Suppressor macrophage treated with lipopolysaccharide for 1 hour (primary cell): Measurements from ENCODE around the gene STRA8.
A peak's percentile ranks its signal among the peaks of the same experiment; 100 is the strongest.
"Not testable (repeated sequence)": the region's sequence is repeated elsewhere in the genome, so short reads cannot be mapped to it uniquely, and the experiment has no call there.

Experiments used
- DNase-seq, 3 donors: peaks; one replicate each; pipeline ENCODE4 v3.0.0-alpha.2; 2020 to 2022

The STRA8 gene

DNA sequence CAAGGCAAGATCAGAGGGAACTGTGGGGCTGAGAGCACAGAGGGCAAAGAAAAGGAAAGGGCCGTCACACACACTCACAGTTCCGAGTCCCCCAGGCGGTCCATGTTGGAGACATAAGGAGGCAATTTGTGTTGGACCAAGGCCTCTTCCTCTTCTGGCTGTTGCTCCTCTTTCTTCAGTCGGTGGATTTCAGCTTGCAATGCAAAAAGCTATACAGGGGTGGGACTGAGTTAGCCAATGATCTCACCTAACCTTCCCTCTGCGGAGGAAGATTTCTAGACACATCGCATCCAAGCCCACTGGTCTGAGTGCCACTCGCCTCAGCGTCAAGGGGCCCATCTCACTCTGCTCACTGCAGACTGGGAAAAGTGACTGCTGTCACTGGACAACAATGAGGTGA is 27.8 kb upstream of the STRA8 start:
- DNase-seq: no peak

- DNase-seq: peak; percentile 36 to 57 (median 49)
These were observed 26.7 kb upstream of the STRA8 start for GRCh38 chr7:135206941-135207391.

GRCh38 chr7:135207406-135208101 is 26.1 kb upstream of the STRA8 start:
- DNase-seq: no peak

DNA sequence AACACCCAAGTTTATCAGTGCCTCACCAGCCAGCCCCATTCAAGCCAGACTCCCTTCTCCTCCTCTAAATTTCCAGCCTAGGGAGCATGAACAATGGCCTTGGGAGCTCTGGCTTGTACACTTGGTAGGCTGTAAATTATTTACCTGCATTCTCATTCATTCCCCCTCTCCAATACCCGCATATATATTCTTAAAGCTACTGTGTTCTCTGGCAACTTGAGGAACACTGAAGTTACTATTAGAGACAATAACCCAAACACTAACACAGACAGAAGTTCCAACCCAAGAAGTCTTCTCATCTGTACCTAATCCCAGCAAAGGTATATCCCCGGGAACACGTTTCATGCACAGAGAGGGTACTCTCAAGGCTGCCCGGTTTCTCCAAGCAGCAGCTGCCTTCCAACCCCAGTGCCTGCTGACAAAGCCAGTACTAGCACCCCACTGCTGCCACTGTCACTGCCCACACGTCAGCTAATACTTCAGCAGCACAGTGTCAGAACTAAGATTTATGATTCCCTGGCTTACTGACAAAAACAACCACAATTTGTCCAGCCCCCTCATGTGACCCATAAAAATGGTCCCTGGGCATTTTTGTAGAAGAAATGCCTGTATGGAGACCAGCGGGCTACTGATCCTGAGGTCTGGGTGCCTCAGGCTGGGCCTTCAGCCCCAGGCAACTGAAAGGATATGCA is 25.4 kb upstream of the STRA8 start:
- DNase-seq: peak; percentile 44 to 46 (median 44)

DNA sequence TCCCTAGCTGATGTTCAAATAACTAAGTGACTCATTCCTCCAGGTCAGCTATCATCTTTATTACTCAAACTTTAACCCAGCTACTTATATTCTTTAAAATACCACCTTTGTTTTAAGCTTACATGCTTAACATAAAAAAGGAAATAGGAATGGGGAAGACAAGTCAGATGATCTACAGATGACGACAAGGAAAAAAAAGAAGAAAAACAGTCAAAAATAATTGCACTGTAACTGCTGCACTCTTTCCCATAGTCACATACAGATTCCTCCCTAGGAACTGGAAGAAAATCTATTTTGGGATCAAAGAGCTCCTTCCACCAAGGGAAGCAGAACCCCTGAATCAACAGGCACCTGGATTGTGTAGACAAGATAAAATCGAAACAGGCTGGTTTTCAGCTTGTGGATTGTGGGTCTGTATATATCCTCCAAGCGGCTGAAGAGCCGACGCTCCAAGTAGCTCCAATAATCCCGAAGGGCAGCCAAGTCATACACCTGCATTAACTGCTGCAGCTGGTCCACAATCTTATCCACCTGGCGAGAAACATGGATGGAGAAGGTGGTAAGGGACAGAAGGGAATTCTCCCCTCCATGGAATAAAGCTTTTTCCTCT is 24.3 kb upstream of the STRA8 start:
- DNase-seq: peak; percentile 32 to 62 (median 54)

DNA sequence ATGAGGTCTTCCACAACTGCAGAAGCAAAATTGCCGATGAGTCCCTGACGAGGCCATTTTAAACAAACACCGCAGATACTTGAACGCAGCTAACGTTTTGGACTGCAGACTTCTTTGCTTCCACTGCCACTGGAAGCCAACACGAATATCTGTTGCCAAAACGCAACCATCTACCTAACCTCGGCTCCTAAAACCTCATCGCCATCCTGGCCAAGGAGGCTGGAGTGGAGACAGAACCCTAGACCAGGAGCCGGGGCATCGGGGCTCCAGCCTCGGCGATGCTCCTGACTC is 22.8 kb upstream of the STRA8 start:
- peak in 2 of 3 donors; percentile 23 to 42 for DNase-seq

DNA sequence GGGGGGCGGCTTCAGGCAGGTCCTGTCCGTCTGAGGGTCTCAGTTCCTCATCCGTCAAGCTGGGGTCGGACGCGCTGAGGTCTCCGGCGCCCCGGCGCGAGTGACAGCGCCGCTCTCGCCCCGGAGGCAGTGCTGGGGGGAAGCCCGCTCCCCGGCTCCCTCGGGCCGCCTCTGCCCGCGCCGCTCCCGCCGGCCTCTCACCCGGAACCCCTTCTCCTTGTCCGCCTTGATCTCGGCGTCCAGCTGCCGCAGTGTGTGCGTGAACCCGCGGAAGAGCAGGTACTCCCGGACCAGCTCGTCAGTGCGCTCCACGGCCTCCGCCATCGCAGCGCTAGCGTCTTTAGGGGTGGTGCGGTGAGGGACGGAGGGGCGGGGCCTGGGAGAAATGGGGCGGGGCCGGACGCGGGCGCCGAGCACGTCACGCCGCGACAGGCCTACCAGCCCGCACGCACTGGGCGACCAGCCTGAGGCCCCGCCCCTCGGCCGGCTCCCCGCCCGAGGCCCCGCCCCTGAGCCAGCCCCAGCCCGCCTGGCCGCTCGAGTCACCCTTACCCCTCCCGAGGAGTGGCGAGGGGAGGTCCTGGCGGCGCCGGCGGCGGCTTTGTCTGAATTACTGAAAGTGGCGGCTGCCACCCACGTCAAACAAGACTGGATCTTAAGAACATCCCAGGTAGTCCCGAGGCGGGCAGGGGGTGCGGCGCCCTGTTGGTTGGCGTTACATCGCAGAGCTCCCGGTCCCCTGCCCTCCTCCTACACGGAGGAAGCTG is 22.3 kb upstream of the STRA8 start, which contains the start of gene WDR91:
Gene WDR91, minus strand, starts transcription at position 348 of the 767 bp plus-strand sequence. Its CDS starts 24 bp downstream, at position 324.
- peak; percentile 93 to 99 (median 97) for DNase-seq

DNA sequence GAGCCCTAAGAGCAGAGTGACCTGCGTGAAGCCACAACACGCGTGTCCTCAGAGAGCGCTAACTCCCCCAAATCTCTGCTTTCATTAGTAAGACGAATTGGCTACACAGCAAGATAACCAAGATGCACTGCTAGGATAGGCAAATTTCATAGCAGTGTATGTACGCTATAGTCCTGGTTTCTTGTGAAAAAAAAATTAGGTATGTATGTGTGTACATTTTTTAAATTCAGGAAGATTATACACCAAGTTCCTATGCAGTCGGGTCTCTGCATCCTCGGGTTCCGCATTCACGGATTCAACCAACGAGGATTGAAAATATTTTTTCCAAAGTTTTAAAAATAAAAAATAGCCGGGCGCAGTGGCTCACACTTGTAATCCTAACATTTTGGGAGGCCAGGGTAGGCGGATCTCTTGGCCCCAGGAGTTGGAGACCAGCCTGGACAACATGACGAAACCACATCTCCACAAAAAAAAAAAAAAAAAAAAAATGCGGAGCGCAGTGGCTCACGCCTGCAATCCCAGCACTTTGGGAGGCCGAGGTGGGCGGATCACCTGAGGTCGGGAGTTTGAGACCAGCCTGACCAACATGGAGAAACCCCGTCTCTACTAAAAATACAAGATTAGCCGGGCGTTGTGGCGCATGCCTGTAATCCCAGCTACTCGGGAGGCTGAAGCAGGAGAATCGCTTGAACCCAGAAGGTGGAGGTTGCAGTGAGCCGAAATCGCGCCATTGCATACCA is 21.5 kb upstream of the STRA8 start:
- not testable (repeated sequence) for DNase-seq

DNA sequence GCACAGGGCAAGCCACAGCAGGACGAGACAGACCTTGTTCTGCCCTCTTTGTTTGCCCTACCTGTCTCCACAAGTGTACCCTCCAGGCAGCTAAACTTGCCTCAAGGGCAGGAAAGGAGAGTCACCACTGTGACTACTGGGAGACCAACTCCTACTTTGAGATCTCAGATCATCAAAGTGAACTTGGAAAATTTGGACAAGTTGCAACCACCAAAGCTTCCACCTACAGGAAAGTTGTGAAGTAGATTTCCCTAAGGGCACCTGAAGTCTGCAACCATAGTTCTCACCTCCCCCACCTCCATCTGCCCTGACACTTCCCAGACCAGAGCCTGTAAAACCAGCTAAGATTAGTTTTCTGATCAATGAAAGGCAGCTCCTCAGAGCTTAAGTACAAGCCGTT is 19.8 kb upstream of the STRA8 start:
- DNase-seq: no peak

DNA sequence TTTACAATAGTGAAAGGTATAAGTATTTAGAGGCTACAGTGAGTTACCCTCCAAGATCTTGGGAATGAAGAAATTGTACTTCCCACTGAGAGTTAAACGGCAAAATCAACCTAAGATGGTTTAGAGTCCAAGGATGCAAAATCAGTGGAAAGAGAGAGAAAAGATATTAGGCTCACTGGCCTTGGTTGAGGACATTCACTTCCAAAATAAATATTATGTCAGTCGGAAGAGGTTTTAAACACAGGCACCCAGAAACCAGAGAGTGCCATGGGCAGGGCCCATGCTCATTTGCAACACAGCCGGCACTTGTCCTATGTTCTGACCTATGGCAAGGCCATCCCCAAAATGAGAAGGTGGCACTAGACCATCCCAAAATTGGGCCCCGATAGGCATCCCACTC is 18.5 kb upstream of the STRA8 start:
- no peak for DNase-seq

GRCh38 chr7:135215698-135216097 is 17.9 kb upstream of the STRA8 start:
- DNase-seq: peak in 1 of 3 donors; percentile 24

GRCh38 chr7:135217645-135218509 is 15.8 kb upstream of the STRA8 start:
- no peak for DNase-seq

- peak in 1 of 3 donors; percentile 25 for DNase-seq
These were observed 9.6 kb upstream of the STRA8 start for GRCh38 chr7:135224027-135224426.

- DNase-seq: no peak
These were observed 2.0 kb upstream of the STRA8 start for GRCh38 chr7:135231686-135232085.

- no peak for DNase-seq
These were observed 1.6 kb upstream of the STRA8 start for GRCh38 chr7:135232087-135232486.

GRCh38 chr7:135232720-135233119 is 918 bp upstream of the STRA8 start:
- peak in 1 of 3 donors; percentile 27 for DNase-seq

DNA sequence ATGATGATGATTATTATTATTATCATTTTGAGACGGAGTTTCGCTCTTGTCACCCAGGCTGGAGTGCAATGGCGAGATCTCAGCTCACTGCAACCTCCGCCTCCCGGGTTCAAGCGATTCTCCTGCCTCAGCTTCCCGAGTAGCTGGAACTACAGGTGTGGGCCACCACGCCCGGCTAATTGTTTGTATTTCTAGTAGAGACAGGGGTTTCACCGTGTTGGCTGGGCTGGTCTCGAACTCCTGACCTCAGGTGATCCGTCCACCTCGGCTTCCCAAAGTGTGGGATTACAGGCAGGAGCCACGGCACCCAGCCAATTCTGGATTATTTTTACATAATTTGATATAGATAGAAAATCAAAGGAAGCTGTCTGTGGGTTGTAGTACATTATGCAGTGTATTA is 457 bp downstream of the STRA8 start:
- DNase-seq: not testable (repeated sequence)

- DNase-seq: no peak
These were observed 1.1 kb downstream of the STRA8 start for GRCh38 chr7:135234727-135235126.

DNA sequence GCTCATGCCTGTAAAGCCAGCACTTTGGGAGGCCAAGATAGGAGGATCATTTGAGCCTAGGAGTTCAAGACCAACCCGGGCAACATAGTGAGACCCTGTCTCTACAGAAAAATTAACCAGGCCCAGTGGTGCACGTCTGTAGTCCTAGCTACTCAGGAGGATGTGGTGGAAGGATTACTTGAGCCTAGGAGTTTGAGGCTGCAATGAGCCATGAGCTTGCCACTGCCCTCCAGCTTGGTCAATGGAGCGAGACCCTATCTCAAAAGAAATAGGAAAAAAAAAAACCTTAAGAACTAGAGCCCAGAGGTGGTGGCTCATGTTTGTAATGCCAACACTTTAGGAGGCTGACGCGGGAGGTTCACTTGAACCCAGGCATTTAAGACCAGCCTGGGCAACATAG is 2.2 kb downstream of the STRA8 start:
- DNase-seq: no peak

- peak; percentile 22 to 40 (median 40) for DNase-seq
These were observed 3.1 kb downstream of the STRA8 start for GRCh38 chr7:135236727-135237126.

GRCh38 chr7:135238112-135238744 is 4.6 kb downstream of the STRA8 start:
- DNase-seq: peak in 1 of 3 donors; percentile 26
